Activated naive CD4-positive, alpha-beta T cell treated with Interleukin-2 at 50 U/mL for 16 hours (primary cell): ENCODE measurements around the gene PUS7.
"Not testable (repeated sequence)": the region's sequence is repeated elsewhere in the genome, so short reads cannot be mapped to it uniquely, and the experiment has no call there.

Experiments used
- DNase-seq: peaks from one replicate; pipeline ENCODE4 v3.0.0-alpha.2; 2020

Gene PUS7

GRCh38 chr7:105496521-105496920, 25.6 kb downstream of the PUS7 start:
- no peak for DNase-seq

DNA sequence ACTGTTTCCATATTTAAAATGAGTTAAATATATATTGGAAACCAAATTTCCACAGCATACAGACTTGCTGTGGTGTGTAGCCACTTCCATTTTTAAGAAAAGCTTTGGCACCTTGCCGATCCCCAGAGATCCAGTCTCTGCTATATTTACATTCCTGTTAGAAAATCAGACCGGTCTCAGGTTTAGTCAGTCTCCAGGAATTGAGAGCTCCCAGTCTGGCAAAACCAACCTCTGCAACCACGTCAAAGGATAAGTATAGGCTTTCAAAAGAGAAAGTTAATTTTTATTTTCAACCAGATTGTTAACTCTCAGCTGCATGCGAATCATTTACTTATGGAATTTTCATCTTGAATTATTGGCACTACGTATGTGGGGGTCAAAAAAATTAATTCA, 28.2 kb downstream of the PUS7 start:
- no peak for DNase-seq

DNA sequence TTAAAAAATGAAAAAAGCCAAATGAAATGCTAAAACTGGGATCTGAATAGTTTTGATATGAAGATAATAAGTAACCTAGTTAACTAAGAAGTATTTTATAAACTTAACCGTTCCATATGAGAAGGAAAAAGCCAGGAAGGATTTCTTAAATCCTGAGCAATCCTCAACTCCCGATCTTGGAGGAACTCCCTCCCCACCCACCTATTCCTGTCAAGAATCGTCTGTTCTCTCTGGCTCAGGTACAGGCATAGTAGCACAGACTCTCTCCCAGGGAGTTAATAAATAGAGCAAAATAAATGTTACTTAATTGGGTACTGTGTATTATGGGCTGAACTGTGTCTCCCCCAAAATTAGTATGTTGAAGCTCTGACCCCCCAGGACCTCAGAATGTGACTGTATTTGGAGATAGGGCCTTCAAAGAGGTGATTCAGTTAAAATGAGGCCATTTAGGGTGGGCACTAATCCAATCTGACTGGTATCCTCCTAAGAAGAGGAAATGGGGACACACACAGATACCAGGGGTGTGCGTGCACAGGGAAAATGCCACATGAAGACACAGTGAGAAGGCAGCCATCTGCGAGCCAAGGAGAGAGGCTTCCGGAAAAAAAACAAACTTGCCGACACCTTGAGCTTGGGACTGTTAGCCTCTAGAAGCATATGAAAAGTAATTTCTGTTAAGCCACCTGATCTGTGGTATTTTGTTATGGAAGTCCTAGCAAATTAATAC, 28.7 kb downstream of the PUS7 start:
- DNase-seq, result no peak

GRCh38 chr7:105489409-105489808, 32.7 kb downstream of the PUS7 start:
- no peak for DNase-seq

GRCh38 chr7:105487579-105488571, 34.2 kb downstream of the PUS7 start:
- DNase-seq, result no peak

GRCh38 chr7:105480931-105481330, 41.1 kb downstream of the PUS7 start:
- no peak for DNase-seq

DNA sequence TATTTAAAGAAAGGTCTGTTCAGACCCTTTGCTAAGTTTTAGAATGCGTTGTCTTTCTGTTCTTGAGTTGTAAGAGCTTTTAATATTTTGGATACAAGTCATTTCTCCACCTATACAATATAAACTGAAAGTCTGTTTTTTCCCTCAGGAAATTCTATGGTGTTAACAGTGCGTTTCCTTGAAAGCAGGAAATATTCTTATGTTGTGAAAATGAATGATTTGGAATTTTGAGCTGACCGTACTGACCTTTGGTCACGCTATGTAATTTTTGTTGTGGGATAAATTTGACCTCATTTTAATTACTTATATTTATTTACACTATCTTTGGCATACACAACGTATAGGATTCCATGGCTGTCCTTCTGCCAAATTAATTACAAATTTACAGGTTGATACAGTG, 43.5 kb downstream of the PUS7 start:
- no peak for DNase-seq

DNA sequence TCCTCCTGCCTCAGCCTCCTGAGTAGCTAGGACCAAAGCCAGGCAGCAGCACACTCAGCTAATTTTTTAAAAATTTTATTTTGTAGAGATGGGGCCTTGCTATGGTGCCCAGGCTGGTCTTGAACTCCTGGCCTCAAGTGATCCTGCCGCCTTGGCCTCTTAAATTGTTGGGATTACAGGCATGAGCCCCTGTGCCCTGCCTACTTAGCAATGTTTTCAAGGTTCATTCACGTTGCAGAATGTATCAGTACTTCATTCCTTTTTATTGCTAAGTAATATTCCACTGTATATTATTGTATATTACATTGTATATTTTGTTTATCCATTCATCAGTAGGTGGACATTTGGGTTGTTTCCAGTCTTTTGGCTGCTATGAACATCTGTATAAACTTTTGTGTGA, 44.2 kb downstream of the PUS7 start:
- DNase-seq, result no peak

DNA sequence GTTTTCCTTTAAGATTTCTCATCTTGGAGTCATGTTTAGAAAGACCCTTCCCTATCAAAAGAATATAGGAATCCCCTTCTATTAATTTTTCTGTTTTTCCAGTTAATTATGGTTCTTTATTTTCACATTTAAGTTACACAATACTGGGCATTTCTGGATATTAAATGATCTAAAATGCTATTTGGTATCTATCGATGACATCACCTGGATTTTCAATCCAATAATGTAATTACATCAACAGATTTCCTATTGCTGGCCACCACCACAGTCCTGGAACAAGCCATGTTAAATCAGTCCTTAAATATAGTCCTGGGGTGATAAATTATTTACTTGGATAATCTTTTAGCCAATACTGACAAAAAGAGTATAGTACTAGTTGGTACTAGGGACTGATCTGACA, 48.0 kb downstream of the PUS7 start:
- no peak for DNase-seq

DNA sequence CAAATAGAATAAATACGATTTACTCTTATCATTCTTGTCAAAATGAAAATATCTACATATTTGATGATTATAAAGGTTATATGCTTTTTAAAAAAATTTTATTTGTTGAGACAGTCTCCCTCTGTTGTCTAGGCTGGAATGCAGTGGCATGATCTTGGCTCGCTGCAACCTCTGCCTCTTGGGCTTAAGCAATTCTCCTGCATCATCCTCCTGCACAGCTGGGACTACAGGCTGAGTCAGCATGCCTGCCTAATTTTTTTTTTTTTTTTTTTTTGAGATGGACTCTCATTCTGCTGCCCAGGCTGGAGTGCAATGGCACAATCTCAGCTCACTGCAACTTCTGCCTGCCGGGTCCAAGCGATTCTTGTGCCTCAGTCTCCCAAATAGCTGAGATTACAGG, 48.9 kb downstream of the PUS7 start:
- no peak for DNase-seq

GRCh38 chr7:105470846-105471245, 51.2 kb downstream of the PUS7 start:
- no peak for DNase-seq

GRCh38 chr7:105470090-105470489, 52.0 kb downstream of the PUS7 start:
- no peak for DNase-seq

DNA sequence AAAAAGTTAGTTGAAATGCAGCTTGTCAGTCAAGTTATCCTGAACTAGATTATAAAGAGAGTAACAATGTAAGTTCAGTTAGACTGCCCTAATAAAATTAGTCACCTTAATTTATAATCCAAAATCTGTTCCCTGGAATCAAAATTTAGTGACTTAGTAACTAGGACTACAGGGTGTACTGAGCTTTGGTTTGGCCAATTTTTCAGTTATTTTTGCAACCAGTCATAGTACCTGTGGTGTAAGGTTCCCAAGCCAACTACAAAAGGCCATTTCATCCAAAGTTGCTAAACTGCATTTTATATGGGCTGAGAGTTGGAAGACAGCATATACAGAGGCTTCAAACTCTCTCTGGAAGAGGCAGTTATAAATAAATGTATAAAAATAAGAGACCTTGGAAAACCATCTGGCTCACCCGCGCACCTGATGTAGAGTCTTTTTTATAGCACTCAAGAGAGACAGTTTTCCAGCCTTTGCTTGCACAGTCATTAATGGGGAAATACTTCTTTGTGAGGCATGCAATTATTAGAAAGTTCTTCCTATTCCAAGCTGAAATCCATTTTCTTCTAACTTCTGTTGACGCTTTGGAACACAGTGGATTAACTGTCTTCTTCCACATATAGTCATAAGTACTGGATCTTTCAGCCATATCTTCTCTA, 59.2 kb downstream of the PUS7 start:
- no peak for DNase-seq

- DNase-seq, result no peak
These were observed 60.6 kb downstream of the PUS7 start for GRCh38 chr7:105461518-105461917.

GRCh38 chr7:105457619-105458225, 64.3 kb downstream of the PUS7 start:
- DNase-seq, result no peak

- DNase-seq, result no peak
These were observed 67.2 kb downstream of the PUS7 start for GRCh38 chr7:105454921-105455320.

- DNase-seq, result no peak
These were observed 67.8 kb downstream of the PUS7 start for GRCh38 chr7:105454095-105454747.

- DNase-seq, result no peak
These were observed 70.0 kb downstream of the PUS7 start for GRCh38 chr7:105452085-105452484.

- not testable (repeated sequence) for DNase-seq
These were observed 71.2 kb downstream of the PUS7 start for GRCh38 chr7:105450870-105451269.

DNA sequence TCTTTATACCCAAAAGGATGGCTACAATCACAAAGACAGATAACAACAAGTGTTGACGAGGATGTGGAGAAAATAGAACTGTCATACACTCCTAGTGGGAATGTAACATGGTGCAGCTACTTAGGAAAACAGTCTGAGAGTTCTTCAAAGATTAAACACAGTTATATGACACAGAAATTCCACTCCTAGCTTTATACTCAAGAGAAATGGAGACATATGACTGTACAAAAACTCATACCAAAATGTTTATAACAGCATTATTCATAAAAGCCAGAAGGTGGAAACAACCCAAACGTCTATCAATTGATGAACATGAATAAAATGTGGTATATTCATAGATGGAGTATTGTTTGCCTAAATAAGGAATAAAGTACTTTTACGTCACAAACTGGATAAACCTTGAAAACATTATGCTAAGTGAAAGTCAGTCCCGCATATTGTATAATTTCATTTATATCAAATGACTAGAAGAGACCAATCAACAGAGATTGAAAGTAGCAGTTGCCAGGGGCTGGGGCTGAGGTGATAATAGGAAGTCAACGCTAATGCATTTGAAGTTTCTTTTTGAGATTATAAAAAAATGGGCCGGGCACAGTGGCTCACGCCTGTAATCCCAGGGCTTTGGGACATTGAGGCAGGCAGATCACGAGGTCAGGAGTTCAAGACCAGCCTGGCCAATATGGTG, 71.8 kb downstream of the PUS7 start:
- no peak for DNase-seq

GRCh38 chr7:105448181-105448580, 73.9 kb downstream of the PUS7 start:
- DNase-seq, result no peak
